HEK293 (cell line): ENCODE data around the gene PLK3.

Experiments used
- CTCF ChIP-seq: fragments of 450-650 bp; formaldehyde crosslinking; IDR thresholded peaks from 2 replicates; pipeline ENCODE4 v1.5.1; 2016; ENCODE audit warnings: missing biosample characterization, missing genetic modification characterization
- GFI1B ChIP-seq: fragments of 450-650 bp; formaldehyde crosslinking; IDR thresholded peaks from 2 replicates; pipeline ENCODE4 v1.5.1; 2016; ENCODE audit warnings: missing biosample characterization, missing genetic modification characterization
- GLIS1 ChIP-seq: fragments of 450-650 bp; formaldehyde crosslinking; IDR thresholded peaks from 2 replicates; pipeline ENCODE4 v1.5.1; 2016; ENCODE audit warnings: missing biosample characterization, missing genetic modification characterization
- HOXD13 ChIP-seq: sonication (generic); formaldehyde crosslinking; IDR thresholded peaks from 2 replicates; pipeline ENCODE4 v1.8.0; 2022; ENCODE audit warnings: missing genetic modification reagents, borderline replicate concordance
- KLF16 ChIP-seq: fragments of 450-650 bp; formaldehyde crosslinking; IDR thresholded peaks from 2 replicates; pipeline ENCODE4 v1.5.1; 2017; ENCODE audit warnings: missing biosample characterization, missing genetic modification characterization
- OVOL3 ChIP-seq: fragments of 450-650 bp; formaldehyde crosslinking; IDR thresholded peaks from 2 replicates; pipeline ENCODE4 v1.5.1; 2016; ENCODE audit warnings: missing biosample characterization, missing genetic modification characterization
- SCRT2 ChIP-seq: fragments of 450-650 bp; formaldehyde crosslinking; IDR thresholded peaks from 2 replicates; pipeline ENCODE4 v1.5.1; 2016; ENCODE audit warnings: missing biosample characterization, missing genetic modification characterization
- SP7 ChIP-seq: fragments of 450-650 bp; formaldehyde crosslinking; IDR thresholded peaks from 2 replicates; pipeline ENCODE4 v1.5.1; 2016; ENCODE audit warnings: missing biosample characterization, missing genetic modification characterization
- WT1 ChIP-seq: fragments of 450-650 bp; formaldehyde crosslinking; IDR thresholded peaks from 2 replicates; pipeline ENCODE4 v1.5.1; 2016; ENCODE audit warnings: missing biosample characterization, missing genetic modification characterization
- ZNF121 ChIP-seq: fragments of 450-650 bp; formaldehyde crosslinking; IDR thresholded peaks from 2 replicates; pipeline ENCODE4 v1.5.1; 2016; ENCODE audit warnings: missing biosample characterization, missing genetic modification characterization
- ZNF132 ChIP-seq: fragments of 450-650 bp; formaldehyde crosslinking; IDR thresholded peaks from 2 replicates; pipeline ENCODE4 v1.5.1; 2017; ENCODE audit warnings: missing biosample characterization, missing genetic modification characterization, borderline replicate concordance
- ZNF16 ChIP-seq: fragments of 450-650 bp; formaldehyde crosslinking; IDR thresholded peaks from 2 replicates; pipeline ENCODE4 v1.5.1; 2016; ENCODE audit warnings: low read depth, missing biosample characterization, missing genetic modification characterization
- ZNF174 ChIP-seq: fragments of 450-650 bp; formaldehyde crosslinking; IDR thresholded peaks from 2 replicates; pipeline ENCODE4 v1.5.0; 2017; ENCODE audit warnings: missing biosample characterization, mild to moderate bottlenecking, missing genetic modification characterization
- ZNF184 ChIP-seq: fragments of 450-650 bp; IDR thresholded peaks from 2 replicates; pipeline ENCODE4 v1.5.1; 2018; ENCODE audit warnings: missing biosample characterization, mild to moderate bottlenecking, missing genetic modification characterization
- ZNF19 ChIP-seq: fragments of 450-650 bp; formaldehyde crosslinking; IDR thresholded peaks from 2 replicates; pipeline ENCODE4; 2016; ENCODE audit warnings: missing biosample characterization, missing genetic modification characterization, low read depth
- ZNF211 ChIP-seq: fragments of 450-650 bp; formaldehyde crosslinking; IDR thresholded peaks from 2 replicates; pipeline ENCODE4 v1.5.1; 2016; ENCODE audit warnings: low read depth, missing biosample characterization, missing genetic modification characterization
- ZNF37A ChIP-seq: fragments of 450-650 bp; IDR thresholded peaks from 2 replicates; pipeline ENCODE4 v1.5.1; 2018; ENCODE audit warnings: missing biosample characterization, missing genetic modification characterization
- ZNF404 ChIP-seq: fragments of 450-650 bp; formaldehyde crosslinking; IDR thresholded peaks from 2 replicates; pipeline ENCODE4 v1.5.1; 2017; ENCODE audit warnings: missing biosample characterization, missing genetic modification characterization
- ZNF433 ChIP-seq: fragments of 450-650 bp; formaldehyde crosslinking; IDR thresholded peaks from 2 replicates; pipeline ENCODE4 v1.5.1; 2016; ENCODE audit warnings: missing biosample characterization, missing genetic modification characterization, low read depth
- ZNF530 ChIP-seq: fragments of 450-650 bp; formaldehyde crosslinking; IDR thresholded peaks from 2 replicates; pipeline ENCODE4 v1.5.1; 2016; ENCODE audit warnings: low read depth, missing biosample characterization, missing genetic modification characterization
- ZNF560 ChIP-seq: fragments of 450-650 bp; formaldehyde crosslinking; IDR thresholded peaks from 2 replicates; pipeline ENCODE4 v1.5.1; 2017; ENCODE audit warnings: missing biosample characterization, missing genetic modification characterization, borderline replicate concordance
- ZNF626 ChIP-seq: fragments of 450-650 bp; sonication (Bioruptor Pico); formaldehyde crosslinking; IDR thresholded peaks from 2 replicates; pipeline ENCODE4 v1.5.1; 2018; ENCODE audit warnings: missing biosample characterization, missing genetic modification characterization, inconsistent platforms
- ZNF664 ChIP-seq: fragments of 450-650 bp; formaldehyde crosslinking; IDR thresholded peaks from 2 replicates; pipeline ENCODE4 v1.5.1; 2016; ENCODE audit warnings: missing biosample characterization, missing genetic modification characterization
- ZNF747 ChIP-seq: fragments of 450-650 bp; formaldehyde crosslinking; IDR thresholded peaks from 2 replicates; pipeline ENCODE4 v1.5.1; 2016; ENCODE audit warnings: missing biosample characterization, missing genetic modification characterization
- ZNF785 ChIP-seq: fragments of 450-650 bp; formaldehyde crosslinking; IDR thresholded peaks from 2 replicates; pipeline ENCODE4 v1.5.1; 2016; ENCODE audit warnings: missing biosample characterization, missing genetic modification characterization
- ZNF792 ChIP-seq: fragments of 450-650 bp; formaldehyde crosslinking; IDR thresholded peaks from 2 replicates; pipeline ENCODE4 v1.5.1; 2016; ENCODE audit warnings: missing biosample characterization, missing genetic modification characterization
- ZSCAN16 ChIP-seq: fragments of 450-650 bp; formaldehyde crosslinking; IDR thresholded peaks from 2 replicates; pipeline ENCODE4 v1.5.1; 2016; ENCODE audit warnings: missing biosample characterization, missing genetic modification characterization
- TF ChIP-seq, protein P1 (sequence below): fragments of 450-650 bp; formaldehyde crosslinking; IDR thresholded peaks from 2 replicates; pipeline ENCODE4; 2016; ENCODE audit warnings: missing biosample characterization, missing genetic modification characterization
- TF ChIP-seq, protein P2 (sequence below): fragments of 450-650 bp; formaldehyde crosslinking; IDR thresholded peaks from 2 replicates; pipeline ENCODE4 v1.5.1; 2017; ENCODE audit warnings: missing biosample characterization, missing genetic modification characterization
- TF ChIP-seq, protein P3 (sequence below): fragments of 450-650 bp; formaldehyde crosslinking; IDR thresholded peaks from 2 replicates; pipeline ENCODE4 v1.5.1; 2016; ENCODE audit warnings: missing biosample characterization, missing genetic modification characterization
- TF ChIP-seq, protein P4 (sequence below): IDR thresholded peaks from 2 replicates; pipeline ENCODE4 v1.6.1; 2011; ENCODE audit warnings: mild to moderate bottlenecking, low read depth, low read length, borderline replicate concordance
- TF ChIP-seq, protein P5 (sequence below): fragments of 450-650 bp; formaldehyde crosslinking; IDR thresholded peaks from 2 replicates; pipeline ENCODE4 v1.5.1; 2017; ENCODE audit warnings: missing biosample characterization, missing genetic modification characterization

The PLK3 gene

GRCh38 chr1:44842862-44843655 is 42.9 kb downstream of the PLK3 start, which contains the start of gene PTCH2 (continued):
- TF ChIP-seq ZSCAN16 (no peak), ZNF37A (tag by site-specific recombination) (no peak), ZNF184 (tag by site-specific recombination) (no peak), ZNF747 (tag by site-specific recombination) (no peak), OVOL3 (tag by site-specific recombination) (no peak), ZNF792 (peak; percentile 43; the same call in 1 of the 2 replicates), ZNF132 (no peak), SCRT2 (tag by site-specific recombination) (no peak), ZNF626 (tag by site-specific recombination) (no peak), KLF16 (tag by site-specific recombination) (0 out of 2 replicates have a peak, but pooled peaks have one; percentile 35), ZNF664 (tag by site-specific recombination) (no peak), ZNF121 (tag by site-specific recombination) (no peak), ZNF404 (tag by site-specific recombination) (no peak), GFI1B (tag by site-specific recombination) (no peak), ZNF19 (tag by site-specific recombination) (no peak), ZNF174 (tag by site-specific recombination) (no peak), ZNF433 (tag by site-specific recombination) (no peak), SP7 (tag by site-specific recombination) (0 out of 2 replicates have a peak, but pooled peaks have one; percentile 18), ZNF16 (tag by site-specific recombination) (no peak), WT1 (peak; percentile 82; the same call in 1 of the 2 replicates), ZNF530 (tag by site-specific recombination) (no peak), ZNF211 (tag by site-specific recombination) (no peak), ZNF560 (tag by site-specific recombination) (no peak), HOXD13 (CRISPR knock-in tag) (no peak), CTCF (tag by site-specific recombination) (no peak), ZNF785 (tag by site-specific recombination) (no peak), GLIS1 (peak; percentile 99)
- TF ChIP-seq, protein P1, sequence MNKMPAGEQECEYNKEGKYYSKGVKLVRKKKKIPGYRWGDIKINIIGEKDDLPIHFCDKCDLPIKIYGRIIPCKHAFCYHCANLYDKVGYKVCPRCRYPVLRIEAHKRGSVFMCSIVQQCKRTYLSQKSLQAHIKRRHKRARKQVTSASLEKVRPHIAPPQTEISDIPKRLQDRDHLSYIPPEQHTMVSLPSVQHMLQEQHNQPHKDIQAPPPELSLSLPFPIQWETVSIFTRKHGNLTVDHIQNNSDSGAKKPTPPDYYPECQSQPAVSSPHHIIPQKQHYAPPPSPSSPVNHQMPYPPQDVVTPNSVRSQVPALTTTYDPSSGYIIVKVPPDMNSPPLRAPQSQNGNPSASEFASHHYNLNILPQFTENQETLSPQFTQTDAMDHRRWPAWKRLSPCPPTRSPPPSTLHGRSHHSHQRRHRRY (tag by site-specific recombination): no peak
- TF ChIP-seq, protein P2, sequence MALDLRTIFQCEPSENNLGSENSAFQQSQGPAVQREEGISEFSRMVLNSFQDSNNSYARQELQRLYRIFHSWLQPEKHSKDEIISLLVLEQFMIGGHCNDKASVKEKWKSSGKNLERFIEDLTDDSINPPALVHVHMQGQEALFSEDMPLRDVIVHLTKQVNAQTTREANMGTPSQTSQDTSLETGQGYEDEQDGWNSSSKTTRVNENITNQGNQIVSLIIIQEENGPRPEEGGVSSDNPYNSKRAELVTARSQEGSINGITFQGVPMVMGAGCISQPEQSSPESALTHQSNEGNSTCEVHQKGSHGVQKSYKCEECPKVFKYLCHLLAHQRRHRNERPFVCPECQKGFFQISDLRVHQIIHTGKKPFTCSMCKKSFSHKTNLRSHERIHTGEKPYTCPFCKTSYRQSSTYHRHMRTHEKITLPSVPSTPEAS (tag by site-specific recombination): no peak
- TF ChIP-seq, protein P3, sequence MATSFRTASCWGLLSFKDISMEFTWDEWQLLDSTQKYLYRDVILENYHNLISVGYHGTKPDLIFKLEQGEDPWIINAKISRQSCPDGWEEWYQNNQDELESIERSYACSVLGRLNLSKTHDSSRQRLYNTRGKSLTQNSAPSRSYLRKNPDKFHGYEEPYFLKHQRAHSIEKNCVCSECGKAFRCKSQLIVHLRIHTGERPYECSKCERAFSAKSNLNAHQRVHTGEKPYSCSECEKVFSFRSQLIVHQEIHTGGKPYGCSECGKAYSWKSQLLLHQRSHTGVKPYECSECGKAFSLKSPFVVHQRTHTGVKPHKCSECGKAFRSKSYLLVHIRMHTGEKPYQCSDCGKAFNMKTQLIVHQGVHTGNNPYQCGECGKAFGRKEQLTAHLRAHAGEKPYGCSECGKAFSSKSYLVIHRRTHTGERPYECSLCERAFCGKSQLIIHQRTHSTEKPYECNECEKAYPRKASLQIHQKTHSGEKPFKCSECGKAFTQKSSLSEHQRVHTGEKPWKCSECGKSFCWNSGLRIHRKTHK: no peak
- TF ChIP-seq, protein P4, sequence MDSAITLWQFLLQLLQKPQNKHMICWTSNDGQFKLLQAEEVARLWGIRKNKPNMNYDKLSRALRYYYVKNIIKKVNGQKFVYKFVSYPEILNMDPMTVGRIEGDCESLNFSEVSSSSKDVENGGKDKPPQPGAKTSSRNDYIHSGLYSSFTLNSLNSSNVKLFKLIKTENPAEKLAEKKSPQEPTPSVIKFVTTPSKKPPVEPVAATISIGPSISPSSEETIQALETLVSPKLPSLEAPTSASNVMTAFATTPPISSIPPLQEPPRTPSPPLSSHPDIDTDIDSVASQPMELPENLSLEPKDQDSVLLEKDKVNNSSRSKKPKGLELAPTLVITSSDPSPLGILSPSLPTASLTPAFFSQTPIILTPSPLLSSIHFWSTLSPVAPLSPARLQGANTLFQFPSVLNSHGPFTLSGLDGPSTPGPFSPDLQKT: no peak
- TF ChIP-seq, protein P5, sequence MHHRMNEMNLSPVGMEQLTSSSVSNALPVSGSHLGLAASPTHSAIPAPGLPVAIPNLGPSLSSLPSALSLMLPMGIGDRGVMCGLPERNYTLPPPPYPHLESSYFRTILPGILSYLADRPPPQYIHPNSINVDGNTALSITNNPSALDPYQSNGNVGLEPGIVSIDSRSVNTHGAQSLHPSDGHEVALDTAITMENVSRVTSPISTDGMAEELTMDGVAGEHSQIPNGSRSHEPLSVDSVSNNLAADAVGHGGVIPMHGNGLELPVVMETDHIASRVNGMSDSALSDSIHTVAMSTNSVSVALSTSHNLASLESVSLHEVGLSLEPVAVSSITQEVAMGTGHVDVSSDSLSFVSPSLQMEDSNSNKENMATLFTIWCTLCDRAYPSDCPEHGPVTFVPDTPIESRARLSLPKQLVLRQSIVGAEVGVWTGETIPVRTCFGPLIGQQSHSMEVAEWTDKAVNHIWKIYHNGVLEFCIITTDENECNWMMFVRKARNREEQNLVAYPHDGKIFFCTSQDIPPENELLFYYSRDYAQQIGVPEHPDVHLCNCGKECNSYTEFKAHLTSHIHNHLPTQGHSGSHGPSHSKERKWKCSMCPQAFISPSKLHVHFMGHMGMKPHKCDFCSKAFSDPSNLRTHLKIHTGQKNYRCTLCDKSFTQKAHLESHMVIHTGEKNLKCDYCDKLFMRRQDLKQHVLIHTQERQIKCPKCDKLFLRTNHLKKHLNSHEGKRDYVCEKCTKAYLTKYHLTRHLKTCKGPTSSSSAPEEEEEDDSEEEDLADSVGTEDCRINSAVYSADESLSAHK (tag by site-specific recombination): 0 out of 2 replicates have a peak, but pooled peaks have one; percentile 12
